Bronchus fibroblast of lung (primary cell): ENCODE data around the gene FCRLA. TPM values are rescaled to one million over a fixed set of nuclear protein-coding genes. Genes with fewer than 3 reads are reported as not detected.

Experiments used
- total RNA-seq: library from RNA; depleted of rRNA; stranded (reverse); fragments of >200 nt; gene quantifications from 2 replicates; pipeline ENCODE4 v1.2.3, GENCODE V29; 2015

The FCRLA gene, protein sequence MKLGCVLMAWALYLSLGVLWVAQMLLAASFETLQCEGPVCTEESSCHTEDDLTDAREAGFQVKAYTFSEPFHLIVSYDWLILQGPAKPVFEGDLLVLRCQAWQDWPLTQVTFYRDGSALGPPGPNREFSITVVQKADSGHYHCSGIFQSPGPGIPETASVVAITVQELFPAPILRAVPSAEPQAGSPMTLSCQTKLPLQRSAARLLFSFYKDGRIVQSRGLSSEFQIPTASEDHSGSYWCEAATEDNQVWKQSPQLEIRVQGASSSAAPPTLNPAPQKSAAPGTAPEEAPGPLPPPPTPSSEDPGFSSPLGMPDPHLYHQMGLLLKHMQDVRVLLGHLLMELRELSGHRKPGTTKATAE
- total RNA-seq: 0.15 and 0.34 TPM in 2 replicates

DNA sequence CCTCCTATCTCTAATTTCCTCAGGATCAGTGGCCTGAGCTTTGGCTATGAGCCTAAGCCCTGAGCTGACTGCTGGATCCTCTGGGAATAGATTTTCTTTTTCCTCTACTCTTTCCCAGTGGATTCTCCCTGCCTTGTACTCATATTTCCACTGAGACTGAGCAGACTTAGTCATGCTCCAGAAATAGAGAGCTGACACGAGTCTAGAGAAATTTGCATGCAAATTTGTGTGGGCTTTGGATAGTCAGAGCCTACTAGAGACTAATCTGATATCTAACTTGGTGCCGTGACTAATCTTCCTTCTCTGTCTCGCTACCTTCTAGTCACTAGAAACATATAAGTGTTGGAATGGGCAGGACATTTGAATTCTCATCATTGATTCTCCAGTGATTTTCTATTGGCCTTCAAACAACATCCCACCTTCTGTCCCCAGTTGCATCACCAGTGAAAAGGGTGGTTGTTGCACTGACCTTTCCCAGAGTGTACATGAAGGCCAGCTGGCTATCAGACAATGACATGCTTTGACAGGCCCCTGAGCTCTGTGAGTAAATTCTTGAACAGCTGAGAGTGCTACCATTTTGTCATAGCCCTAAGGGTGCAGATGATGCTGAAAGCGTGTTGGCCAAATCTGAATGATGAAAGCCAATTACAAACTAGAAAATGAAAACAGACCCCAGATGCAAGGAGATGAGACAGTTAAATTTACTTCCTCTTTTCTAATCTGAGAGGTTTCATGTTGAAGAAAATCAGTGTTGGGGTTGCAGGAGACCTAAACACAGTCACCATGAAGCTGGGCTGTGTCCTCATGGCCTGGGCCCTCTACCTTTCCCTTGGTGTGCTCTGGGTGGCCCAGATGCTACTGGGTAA lies at the start of gene FCRLA:
Gene FCRLA (plus strand): TSS at position 748 of the 866 bp plus-strand sequence. CDS start 36 bp downstream, at position 784.

GRCh38 chr1:161662684-161663339 lies 44.2 kb upstream of the FCRLA start, which contains the start of gene FCGR2B:
FCGR2B (plus strand) TSS chr1:161663143; CDS start chr1:161663242, 99 bp downstream.

DNA sequence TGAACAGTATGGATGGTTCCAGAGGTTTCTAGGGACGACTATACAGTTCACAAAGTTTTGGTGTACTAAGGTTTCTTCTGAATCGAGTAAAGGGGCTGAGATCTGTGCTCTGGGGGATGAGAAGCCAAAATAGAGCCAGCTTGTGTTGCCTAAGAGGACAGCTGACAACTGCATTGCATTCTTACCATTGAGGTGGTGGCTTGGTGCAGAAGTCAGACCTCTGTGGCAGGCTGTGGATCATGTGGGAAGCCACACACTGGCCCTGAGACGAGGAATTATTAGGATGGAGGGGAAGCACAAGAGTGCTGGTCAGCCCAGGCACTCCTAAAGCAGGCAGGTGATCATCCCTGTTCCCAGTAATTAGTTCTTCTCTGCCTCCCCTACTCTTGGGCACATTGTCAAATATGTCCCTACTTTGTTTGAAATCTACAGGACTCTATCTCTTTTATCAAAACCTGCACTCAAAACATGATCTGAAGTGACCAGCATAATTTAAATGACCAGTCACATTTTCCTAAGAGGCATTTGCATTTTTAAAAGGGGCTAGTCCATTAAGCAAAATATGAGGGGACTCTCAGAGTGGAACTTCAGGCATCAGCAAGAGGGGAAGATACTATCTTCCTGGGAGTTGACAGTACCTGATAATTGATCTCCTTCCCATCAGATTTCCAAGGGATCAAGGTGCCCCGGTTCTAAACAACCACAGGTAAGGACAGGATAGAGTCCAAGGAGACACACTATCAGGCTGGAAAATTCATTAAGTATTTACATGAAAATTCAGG lies 14.1 kb downstream of the FCRLA start, which contains the start of gene FCRLB:
Gene FCRLB (plus strand): TSS at position 589 of the 782 bp plus-strand sequence. CDS start 1,129 bp downstream, outside the sequence.

GRCh38 chr1:161749509-161750407 lies 42.7 kb downstream of the FCRLA start, which contains the start of gene DUSP12:
DUSP12 (plus strand) TSS chr1:161749786; CDS start chr1:161749802, 16 bp downstream.

Other genes starting within 250 kb of the FCRLA start
- gene FCGR2A, start 201.8 kb upstream of the FCRLA start, total RNA-seq: not detected in 2 replicates
- under 0.01 TPM in 1 of 2 replicates, not detected in the other for gene HSPA6, start 182.7 kb upstream of the FCRLA start, total RNA-seq
- not detected in 2 replicates for gene FCGR3A, start 157.4 kb upstream of the FCRLA start, total RNA-seq
- not detected in 2 replicates for gene FCGR3B, start 76.1 kb upstream of the FCRLA start, total RNA-seq
- not detected in 2 replicates for gene FCGR2B, start 44.1 kb upstream of the FCRLA start, total RNA-seq
- gene FCRLB, start 14.3 kb downstream of the FCRLA start, total RNA-seq: 2.1 and 2.4 TPM in 2 replicates
- gene DUSP12, start 42.6 kb downstream of the FCRLA start, total RNA-seq: 27.1 and 30.9 TPM in 2 replicates
- 14.9 and 17.8 TPM in 2 replicates for gene ATF6, start 59.1 kb downstream of the FCRLA start, total RNA-seq